SHP77 (cell line): ENCODE data around the gene TBC1D2.

Experiments
- DNase-seq, 2 experiments: peaks; one replicate each; lab custom pipeline; 2025; lab: John Stamatoyannopoulos, UW

Gene TBC1D2

DNA sequence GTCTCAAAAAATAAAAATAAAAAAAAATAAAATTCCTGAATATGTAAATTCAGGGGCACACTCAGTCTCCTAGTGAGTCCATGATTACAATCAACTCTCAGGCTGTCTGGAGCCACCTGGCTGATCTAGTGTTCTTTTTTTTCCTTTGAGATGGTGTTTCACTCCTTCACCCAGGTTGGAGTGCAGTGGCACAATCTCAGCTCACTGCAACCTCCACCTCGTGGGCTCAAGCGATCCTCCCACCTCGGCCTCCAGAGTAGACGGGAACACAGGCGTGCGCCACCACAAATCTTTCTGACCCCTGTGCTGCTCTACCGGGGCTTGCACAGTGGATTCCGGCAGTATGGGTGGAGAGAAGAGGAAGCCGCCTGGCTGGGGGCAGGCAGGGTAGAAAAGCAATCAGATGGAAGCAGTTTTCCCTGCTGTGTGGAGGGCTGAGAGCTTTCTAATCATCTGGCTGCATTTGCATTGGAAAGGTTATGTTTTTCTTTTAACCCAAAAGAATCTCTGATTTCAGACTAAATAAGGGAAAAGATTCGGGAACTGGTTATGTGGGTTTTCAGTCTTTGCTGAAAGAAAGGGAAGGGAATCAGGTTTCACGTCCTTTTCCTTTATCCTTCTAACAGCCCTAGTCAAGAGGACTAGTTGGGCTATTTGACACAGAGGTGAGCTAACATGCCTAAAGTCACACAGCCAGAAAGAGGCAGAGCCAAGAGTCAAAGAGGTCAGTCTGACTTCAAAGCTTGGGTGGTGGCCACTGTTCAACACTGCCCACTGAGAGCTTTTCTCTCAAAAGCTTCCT is 36.7 kb downstream of the TBC1D2 start:
- no peak for DNase-seq

DNA sequence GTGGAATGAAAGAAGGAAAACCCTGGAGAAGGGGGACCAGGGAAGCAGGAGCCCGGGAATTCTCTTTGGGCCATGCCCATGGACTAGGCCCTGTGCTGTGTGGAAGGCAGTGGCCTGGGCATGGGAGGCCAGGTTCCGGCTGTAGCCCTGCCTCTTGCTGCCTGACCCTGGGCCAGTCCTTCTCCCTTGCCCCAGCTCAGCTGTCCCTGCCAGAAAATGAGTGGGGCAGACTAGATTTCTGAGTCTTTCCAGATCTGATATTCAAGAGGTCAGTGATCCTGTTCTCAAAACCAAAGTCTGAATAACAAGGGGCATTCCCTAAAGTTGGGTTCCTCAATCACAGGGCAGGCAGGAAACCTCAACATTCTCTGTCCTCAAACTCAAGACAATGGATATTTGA is 38.2 kb downstream of the TBC1D2 start:
- DNase-seq = no peak

DNA sequence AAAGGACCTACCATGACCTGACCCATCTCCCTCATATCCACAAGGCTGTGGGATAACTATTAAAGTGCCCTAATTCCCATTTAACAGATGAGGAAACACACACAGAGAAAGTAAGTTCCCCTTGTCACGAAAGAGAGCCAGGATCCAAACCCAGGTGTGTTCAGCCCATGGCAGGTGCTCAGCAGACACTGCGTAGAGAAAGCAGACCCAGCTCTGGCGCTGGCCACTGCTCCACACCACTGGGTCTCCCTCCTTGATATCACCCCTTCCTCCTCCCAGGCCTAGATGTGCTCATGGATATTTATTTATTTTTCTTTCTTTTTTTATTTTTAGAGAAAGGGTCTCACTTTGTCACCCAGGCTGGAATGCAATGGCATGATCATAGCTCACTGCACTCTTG is 39.1 kb downstream of the TBC1D2 start:
- DNase-seq = no peak

DNA sequence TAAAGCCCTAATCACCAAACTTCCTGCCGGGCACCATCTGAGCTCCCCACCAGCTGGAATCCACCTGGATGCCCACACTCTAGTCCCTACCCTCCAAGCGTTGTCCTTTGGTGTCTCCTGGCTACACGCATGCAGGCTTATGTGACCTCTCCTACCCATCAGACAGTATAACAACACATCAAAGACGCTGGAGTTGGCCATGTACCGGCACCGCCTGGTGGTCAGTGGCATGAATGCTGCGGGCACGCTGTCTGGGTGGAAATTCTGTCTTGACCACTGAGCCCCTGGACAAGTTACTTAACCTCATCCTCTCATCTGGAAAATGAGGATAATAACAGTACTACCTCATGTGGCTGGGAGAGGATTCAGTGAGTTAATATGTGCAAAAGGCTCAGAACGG is 39.6 kb downstream of the TBC1D2 start:
- peak; percentile 17 to 24 for DNase-seq

DNA sequence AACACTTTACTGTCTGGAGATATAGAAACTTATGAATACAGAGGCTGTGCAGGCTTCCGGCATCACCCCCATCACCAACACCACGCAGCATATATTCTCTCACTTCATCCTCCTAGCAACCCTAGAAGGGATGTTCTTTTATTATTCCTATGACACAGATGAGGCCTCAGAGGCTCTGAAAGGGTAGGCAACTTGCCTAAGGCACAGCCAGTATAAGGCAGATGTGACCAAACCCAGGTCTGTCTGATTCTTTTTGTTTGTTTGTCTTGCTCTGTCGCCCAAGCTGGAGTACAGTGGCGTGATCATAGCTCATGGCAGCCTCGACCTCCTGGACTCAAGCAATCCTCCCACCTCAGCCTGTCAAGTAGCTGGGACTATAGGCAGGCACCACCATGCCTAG is 40.2 kb downstream of the TBC1D2 start:
- no peak for DNase-seq

DNA sequence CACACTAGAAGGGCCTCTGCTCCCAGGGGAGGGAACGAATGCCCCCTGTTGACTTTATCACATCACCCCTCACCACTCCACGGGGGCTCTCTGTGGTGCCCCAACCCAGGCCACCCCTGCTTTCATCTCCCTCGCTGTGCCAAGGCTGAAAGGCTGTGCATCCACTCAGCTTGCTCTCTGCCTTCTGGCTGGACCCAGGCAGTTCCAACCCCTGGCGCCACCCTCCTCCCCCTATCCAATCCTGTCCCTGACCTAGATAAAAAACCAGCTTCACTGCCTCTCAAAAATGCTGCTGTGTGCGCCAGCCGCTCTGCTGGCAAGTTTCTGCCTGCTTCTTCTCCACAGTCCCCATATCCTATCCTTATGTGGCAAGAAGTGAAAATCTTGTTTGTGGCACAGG is 40.6 kb downstream of the TBC1D2 start:
- DNase-seq = no peak

DNA sequence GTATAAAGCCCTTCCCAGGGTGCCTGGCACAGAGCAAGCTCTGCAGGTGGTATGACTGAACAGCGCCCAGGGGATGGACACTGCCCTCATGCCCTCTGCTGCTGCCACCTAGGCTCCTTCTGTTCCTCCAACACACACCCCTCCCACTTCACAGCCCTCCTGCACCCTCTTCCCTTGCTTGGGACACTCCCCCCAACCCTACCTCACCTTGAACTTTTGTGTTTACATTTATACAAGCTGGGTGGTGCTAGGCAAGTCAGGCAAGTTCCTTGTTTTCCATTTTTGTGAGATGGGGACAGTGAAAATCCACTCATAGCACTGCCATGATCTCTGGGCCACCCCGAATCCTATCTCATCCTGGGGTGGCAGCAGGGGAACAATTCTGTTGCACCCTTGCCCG is 44.2 kb downstream of the TBC1D2 start:
- no peak for DNase-seq

DNA sequence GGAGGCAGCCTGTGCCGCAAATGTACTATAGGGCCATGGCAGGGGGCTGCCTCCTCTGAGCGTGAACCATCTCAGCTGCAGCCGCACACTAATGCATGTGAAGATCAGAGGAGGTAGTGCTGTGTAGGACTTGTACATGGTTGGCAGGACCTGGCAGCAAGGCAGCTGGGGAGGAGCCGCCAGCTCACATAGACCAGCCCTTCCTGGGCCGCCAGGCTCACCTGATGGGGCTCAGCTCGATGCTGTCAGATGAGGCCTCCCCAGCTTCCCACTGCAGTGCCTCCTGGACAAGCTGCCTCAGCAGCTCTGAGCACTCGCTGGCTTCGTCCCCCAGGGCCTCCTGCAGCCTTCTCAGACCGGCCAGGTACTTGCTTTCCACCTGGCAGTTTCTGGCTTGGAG is 45.0 kb downstream of the TBC1D2 start:
- DNase-seq = no peak

DNA sequence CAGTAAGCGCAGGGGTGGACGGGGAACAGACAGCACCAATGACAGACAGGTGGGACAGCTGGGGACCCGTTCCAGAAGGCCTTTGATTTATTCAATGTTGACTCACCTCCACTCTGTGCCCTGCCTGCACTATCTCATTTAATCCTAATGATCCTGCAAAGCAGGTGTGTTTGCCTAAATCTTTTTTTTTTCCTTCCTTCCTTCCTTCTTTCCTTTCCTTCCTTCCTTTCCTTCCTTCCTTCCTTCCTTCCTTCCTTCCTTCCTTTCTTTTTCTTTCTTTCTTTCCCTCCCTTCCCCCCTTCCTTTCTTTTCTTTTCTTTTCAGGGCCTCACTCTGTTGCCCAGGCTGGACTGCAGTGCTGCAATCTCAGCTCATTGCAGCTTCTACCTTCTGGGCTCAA is 45.9 kb downstream of the TBC1D2 start:
- no peak for DNase-seq

DNA sequence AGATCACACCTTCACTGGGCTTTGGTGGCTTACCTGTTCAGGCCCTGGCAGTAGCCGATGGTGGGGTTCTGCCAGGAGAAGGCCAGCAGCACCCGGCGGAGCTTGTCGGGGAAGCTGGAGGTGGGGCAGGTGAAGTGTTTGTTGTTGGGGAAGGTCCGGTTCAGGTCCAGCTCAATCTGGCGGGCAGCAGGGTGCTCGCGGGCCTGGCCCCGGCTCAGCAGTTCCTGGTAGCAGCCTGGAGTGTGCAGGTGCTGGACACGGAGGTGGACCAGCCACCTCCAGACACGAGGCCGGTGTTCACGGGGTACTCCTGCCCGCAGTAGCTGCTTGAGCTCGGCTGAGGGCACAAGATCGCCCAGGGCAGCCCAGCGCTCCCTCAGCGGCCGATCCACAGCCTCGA is 46.8 kb downstream of the TBC1D2 start:
- no peak for DNase-seq

DNA sequence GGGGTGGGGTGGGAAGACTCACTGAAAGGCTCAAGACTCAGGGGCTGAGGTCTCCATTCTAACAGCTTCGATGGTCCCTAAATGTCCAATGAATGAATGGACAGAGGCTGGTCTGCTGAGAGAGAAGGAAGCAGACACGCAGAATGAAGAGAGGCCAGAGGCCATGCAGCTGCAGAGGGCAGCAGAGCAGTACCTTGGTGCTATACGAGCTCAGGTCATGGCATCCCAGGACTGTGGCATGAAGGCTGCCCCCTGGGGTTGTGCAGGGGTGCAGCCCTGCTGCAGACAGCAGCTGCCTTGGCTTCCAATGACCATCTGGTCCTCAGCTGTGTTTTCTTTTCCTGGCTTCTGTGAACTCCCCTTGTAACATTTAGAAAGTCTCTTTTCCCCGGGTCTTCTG is 47.8 kb downstream of the TBC1D2 start:
- DNase-seq = no peak

DNA sequence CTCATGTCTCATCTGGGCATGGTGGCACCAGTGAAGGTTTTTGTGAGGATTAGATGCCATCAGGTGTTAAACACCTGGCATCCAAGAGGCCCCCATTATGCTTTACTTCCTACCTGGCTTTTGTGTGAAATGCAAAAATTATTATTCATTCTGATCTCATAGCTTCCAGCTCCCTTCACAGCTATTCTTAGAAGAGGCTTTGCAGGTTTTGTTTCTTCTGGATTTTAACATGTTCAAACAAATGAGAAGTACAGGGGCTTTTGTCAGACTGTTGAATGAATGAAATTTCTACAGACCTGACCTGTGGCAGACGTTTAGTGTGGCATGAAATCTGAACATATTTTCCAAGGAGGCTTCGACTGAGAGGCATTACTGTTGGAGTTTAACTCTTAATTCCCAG is 48.7 kb downstream of the TBC1D2 start:
- no peak for DNase-seq

DNA sequence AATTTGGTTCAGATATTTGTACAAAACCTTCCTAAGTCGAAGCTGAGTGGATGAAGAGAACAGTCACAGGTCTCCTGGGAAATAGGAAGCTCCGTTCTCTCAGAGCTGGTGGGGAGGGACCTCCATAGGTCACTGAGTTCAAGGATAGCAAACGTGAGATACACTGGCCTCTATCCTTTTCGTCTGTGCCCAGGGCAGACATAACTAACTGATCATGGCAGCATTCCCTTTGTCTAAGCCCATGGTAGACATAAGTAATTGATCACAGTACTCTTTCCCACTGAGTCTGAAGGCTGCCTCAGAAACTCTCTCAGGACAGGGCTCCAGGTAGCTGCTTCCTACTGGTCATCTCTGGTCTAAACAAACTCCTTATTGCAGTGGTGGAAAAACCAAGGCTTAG is 50.8 kb downstream of the TBC1D2 start:
- no peak for DNase-seq

DNA sequence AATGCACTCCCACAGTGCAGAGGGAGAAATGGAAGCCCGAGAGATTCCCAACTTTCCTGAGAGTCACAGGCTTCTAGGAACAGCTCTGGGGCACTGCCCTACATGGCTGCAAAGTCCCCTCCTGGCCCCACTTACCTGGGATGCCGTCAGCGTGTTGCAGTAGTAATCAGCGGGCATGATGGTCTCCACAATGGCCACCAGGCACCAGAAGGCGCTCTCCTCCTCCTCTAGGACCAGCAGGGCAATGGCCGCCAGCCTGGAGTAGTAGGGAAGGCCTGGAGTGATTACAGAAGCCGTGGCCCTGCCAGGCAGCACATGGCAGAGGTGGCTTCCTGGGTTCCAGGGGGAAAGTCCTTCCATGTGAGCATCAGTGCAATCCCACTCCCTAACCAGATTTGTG is 52.3 kb downstream of the TBC1D2 start:
- no peak for DNase-seq

DNA sequence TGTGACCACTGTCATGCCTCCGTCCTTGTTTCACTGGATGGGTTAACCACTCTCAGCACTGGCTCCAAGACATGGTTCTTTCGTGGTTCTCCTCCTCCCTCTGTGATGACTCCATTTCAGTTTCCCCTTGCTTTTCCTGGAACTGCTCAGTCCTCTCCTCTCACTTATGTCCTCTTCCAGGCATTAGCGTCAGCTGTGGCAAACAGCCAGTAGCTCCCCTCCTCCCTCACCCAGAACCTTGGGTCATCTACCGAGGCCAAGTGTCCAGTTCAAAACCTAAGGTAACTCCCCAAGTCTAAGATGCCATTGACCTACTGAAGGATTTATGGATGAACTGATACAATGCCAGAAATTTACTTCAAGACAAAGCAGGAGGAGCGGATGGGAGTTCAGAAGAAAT is 53.2 kb downstream of the TBC1D2 start:
- DNase-seq = no peak

DNA sequence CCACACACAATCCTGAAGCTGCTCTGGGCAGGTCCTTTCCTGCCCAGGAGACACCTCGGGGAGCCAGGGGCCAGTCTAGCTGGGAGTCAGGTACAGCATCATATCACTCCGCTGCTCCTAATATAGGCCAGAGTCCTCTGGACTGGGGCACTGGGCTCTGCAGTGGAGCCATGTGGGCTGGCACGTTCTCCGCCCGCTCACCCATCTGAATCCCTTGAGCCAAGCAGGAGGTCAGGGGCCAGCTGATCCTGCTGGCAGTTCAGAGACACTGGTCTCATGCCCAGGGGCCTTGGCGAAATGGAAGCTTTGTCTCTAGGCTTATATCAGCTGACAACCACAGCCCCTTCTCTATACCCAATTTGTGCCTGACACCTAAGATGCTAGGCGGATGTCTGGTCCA is 53.7 kb downstream of the TBC1D2 start:
- DNase-seq = no peak

DNA sequence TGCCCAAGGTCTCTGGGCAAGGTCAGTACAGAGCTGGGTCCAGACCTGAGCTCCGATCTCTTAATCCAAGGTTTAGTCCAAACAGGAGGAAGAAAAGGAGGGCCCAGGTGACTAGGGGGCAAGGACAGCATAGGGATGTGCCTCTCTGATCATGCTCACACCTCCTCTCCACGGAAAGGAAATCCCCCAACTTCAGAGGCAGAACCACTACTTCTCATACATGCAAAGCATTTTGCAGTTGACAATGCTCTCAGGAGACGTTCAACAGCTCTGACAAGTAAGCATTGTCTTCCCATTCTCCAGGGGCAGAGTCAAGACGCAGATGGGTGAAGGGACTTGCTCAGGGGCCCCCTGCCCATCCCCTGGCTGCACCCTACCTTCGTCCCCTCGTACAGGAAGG is 54.3 kb downstream of the TBC1D2 start:
- DNase-seq = no peak

DNA sequence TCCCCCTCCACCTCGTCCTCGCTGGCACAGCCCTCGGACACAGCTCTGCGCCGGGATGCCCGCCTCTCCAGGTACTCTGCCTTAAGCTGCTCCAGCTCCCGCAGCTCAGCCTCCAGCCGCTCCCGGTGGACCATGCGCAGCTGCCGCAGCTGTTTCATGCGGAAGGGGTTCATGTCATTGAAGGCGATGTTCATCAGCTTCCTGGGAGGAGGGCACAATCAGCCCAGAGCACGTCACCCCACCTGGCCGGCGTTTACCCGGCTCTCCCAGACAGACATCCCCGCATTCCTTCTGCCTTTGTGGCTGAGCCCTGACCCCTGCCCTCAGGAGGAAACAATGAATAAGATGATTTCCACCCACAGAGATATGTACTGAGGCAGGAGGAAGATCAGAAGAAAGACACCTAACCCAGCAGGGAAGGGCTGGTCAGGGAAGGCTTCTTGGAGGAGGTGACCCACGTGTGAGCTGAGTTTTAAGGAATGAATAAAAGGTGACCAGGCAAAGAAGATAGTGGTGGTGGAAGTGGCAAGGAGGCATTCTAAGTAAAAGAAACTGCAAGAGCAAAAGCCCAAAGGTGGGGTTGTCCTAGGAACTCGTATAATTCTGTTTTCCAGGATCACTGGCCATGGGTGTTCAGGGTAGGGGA is 55.9 kb downstream of the TBC1D2 start:
- no peak for DNase-seq

DNA sequence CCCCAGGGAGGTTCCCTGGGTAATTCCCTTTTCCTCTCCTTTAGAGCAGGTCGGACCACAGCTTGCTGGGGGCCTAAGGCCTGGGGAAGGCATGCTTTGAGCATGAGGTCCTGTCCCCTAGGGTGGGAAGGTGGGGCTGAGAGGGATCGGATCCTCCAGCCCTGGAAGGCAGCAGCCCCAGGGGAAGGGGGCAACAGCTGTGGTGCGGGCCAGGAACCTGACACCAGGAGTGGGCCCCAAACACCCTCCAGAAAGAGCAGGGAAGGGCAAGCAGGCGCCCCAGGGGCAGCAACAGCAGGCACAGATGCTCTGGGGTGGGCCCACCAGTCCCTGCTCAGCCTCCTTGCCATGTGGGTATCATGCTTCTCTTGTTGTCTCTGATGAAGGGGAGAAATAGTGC is 59.8 kb downstream of the TBC1D2 start:
- DNase-seq = no peak

DNA sequence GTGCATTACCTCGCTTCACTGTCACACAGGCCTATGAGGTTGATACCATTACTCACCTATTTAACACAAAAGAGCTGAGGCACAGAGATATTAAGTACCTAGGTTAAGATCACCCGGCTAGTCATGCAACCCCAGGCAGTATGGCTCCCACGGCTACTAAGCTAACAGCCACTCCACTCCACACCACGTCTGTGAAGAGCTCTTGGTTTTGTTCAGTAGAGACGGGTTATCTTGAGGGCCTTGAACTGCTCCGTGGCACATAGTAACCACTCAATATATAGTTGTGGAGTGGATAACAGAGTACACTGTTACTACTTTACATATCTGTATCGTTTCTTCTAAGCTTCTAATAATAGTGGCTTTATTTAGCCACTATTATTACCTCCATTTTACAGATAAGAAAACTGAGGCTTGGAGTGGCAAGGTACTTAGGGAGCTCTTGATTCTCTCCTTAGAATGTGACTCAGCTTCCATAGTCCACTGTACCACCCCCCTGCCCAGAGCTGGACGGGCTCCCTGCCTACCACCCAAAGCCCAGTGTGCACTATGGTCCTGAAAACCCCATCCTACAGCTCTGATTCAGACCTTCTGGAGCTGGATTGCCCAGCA is 62.0 kb downstream of the TBC1D2 start:
- peak in 1 of 2 experiments; percentile 70 for DNase-seq

DNA sequence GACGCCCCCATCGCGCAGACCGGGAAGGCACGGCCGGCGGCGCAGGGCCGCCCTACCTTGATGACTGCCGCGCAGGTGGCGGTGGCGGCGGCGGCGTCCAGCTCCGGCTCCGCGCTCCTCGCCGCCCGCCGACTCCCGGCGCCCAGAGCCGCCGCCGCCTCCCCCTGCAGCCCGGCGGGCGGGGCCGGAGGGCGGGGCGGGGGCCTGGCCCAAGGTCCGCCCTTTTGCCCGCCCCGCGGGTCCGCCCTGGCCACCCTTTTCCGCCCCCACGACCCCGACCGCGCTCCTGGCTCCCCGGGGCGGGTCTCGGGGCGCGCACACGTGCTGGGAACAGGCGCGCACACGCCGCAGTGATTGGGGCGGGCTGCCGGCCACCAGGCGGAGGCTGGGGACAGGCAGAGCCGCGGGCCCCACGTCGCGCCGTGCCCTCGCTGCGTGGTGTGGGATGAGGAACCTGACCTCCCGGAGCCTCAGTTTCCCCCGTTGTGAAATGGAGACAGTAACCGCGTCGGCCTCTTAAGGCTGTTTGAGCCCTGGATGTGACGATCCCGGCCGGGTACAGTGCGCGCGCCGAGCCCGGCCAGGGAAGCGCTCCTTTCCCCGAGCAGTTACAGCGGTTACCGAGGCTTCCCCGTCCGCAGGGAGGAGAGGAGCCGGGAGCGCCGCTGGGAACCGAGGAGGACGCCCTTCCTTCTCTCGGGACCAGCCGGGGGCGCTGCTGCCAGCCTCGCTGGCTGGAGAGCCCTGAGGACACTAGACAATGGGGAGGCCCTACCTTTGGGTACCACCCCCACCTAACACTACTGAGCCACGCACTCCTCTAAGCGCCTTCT is 62.7 kb downstream of the TBC1D2 start, which contains the start of gene CORO2A:
Gene CORO2A (minus strand): TSS at position 135 of the 833 bp plus-strand sequence. CDS start 34,977 bp downstream, outside the sequence.
- peak; percentile 67 to 75 for DNase-seq
